A549 (cell line): ENCODE measurements around the gene MITD1. TPM values are rescaled to one million over a fixed set of nuclear protein-coding genes. Genes with fewer than 3 reads are reported as not detected.

Experiments used
- ATAC-seq, 2 experiments: fragments of 200-7000 bp in 1 of 2; fragments of >200 bp in 1 of 2; cut with Nextera tagmentation in 1 of 2; cut with Tn5 transposase in 1 of 2; 3 replicates each; pipeline versions ENCODE4 v1.8.0 to v1.9.1; 2018 to 2020; ENCODE audit warnings: mild to moderate bottlenecking in 1 of 2, moderate library complexity in 1 of 2
- CTCF ChIA-PET: fragments of 300-600 bp; sonication (Branson Sonifier 250); formaldehyde crosslinking; extraction: SDS; loops from one replicate; lab custom pipeline; 2021; ENCODE audit warnings: antibody characterized with exemption, inconsistent platforms; lab: Yijun Ruan, JAX
- POLR2A ChIA-PET: fragments of 350-600 bp; formaldehyde crosslinking; extraction: SDS; loops from one replicate; lab custom pipeline; 2021; ENCODE audit warnings: antibody characterized with exemption, inconsistent platforms; lab: Yijun Ruan, JAX
- DNase-seq, 2 experiments: peaks; one replicate each; pipeline versions ENCODE4 v3.0.0 to v3.0.0-alpha.2; 2011 to 2016; ENCODE audit warnings: low read depth in 1 of 2, low spot score in 1 of 2
- FAIRE-seq: peaks from 2 replicates; lab custom pipeline; 2011; peaks lifted over from hg19 to GRCh38; lab: Jason Lieb, UNC
- H3K27ac ChIP-seq, 2 experiments: fragments of >200 bp; sonication (Bioruptor Twin); formaldehyde crosslinking; 3 replicates each; pipeline ENCODE4 v1.5.1; 2016 to 2017
- H3K4me1 ChIP-seq: fragments of >200 bp; sonication (Bioruptor Twin); formaldehyde crosslinking; 3 replicates; pipeline ENCODE4 v1.6.1; 2016
- H3K4me2 ChIP-seq: fragments of >200 bp; sonication (Bioruptor Twin); formaldehyde crosslinking; 3 replicates; pipeline ENCODE4 v1.6.1; 2016
- H3K4me3 ChIP-seq: fragments of >200 bp; sonication (Bioruptor Twin); formaldehyde crosslinking; 3 replicates; pipeline ENCODE4 v1.5.1; 2016
- H3K9me3 ChIP-seq: fragments of >200 bp; sonication (Bioruptor Twin); formaldehyde crosslinking; 3 replicates; pipeline ENCODE4 v1.6.1; 2016
- BHLHE40 ChIP-seq: IDR thresholded peaks from 2 replicates; pipeline ENCODE4 v1.6.1; 2012; ENCODE audit warnings: low read depth, low read length, inconsistent platforms
- CBX2 ChIP-seq: fragments of 200-600 bp; sonication (generic); IDR thresholded peaks from 2 replicates; pipeline ENCODE4 v1.6.1; 2016; ENCODE audit warnings: low read depth, mild to moderate bottlenecking, borderline replicate concordance
- CEBPB ChIP-seq, 2 experiments: fragments of >200 bp in 1 of 2; sonication (Bioruptor Twin) in 1 of 2; formaldehyde crosslinking in 1 of 2; IDR thresholded peaks; 2 replicates each; pipeline ENCODE4 v1.6.1; 2012 to 2016
- CHD2 ChIP-seq: fragments of 150-350 bp; IDR thresholded peaks from 2 replicates; pipeline ENCODE4 v1.6.1; 2014; ENCODE audit warnings: low read length; ENCODE audit not compliant: partially characterized antibody
- CHD4 ChIP-seq: fragments of 200-600 bp; sonication (generic); IDR thresholded peaks from 2 replicates; pipeline ENCODE4 v1.6.1; 2016; ENCODE audit warnings: antibody characterized with exemption, mild to moderate bottlenecking, borderline replicate concordance
- EP300 ChIP-seq, 2 experiments: fragments of >200 bp; sonication (Bioruptor Twin); formaldehyde crosslinking; IDR thresholded peaks; 2 replicates in 1 of 2; 3 replicates in 1 of 2; pipeline ENCODE4 v1.6.1; 2016 to 2017
- ESRRA ChIP-seq: fragments of 150-350 bp; IDR thresholded peaks from 2 replicates; pipeline ENCODE4 v1.6.1; 2014; ENCODE audit warnings: mild to moderate bottlenecking, low read length, borderline replicate concordance
- FOSL2 ChIP-seq, 2 experiments: fragments of 450-650 bp in 1 of 2; fragments of >200 bp in 1 of 2; sonication (Bioruptor Twin) in 1 of 2; formaldehyde crosslinking; IDR thresholded peaks; 2 replicates each; pipeline versions ENCODE4 v1.5.0 to v1.6.1; 2016 to 2020; ENCODE audit warnings: mild to moderate bottlenecking in 1 of 2, moderate library complexity in 1 of 2
- FOXS1 ChIP-seq: fragments of 250-450 bp; sonication (Bioruptor Pico); IDR thresholded peaks from 2 replicates; pipeline ENCODE4 v1.5.0; 2020; ENCODE audit warnings: mild to moderate bottlenecking, moderate library complexity
- HDAC2 ChIP-seq: fragments of 200-600 bp; sonication (generic); IDR thresholded peaks from 2 replicates; pipeline ENCODE4 v1.6.1; 2016
- HEYL ChIP-seq: fragments of 250-450 bp; sonication (Bioruptor Pico); IDR thresholded peaks from 2 replicates; pipeline ENCODE4 v1.8.0; 2021; ENCODE audit warnings: mild to moderate bottlenecking, moderate library complexity
- JUN ChIP-seq, 2 experiments: fragments of >200 bp; sonication (Bioruptor Twin); formaldehyde crosslinking; IDR thresholded peaks; 2 replicates in 1 of 2; 3 replicates in 1 of 2; pipeline ENCODE4 v1.6.1; 2016 to 2017
- KDM1A ChIP-seq: fragments of 200-600 bp; sonication (generic); IDR thresholded peaks from 2 replicates; pipeline ENCODE4 v1.6.1; 2016; ENCODE audit warnings: low read depth, mild to moderate bottlenecking
- MAFK ChIP-seq: fragments of 450-650 bp; IDR thresholded peaks from 2 replicates; pipeline ENCODE4 v1.6.1; 2014; ENCODE audit not compliant: partially characterized antibody
- MAZ ChIP-seq: fragments of 150-350 bp; IDR thresholded peaks from 2 replicates; pipeline ENCODE4 v1.6.1; 2014; ENCODE audit warnings: antibody characterized with exemption, low read depth, low read length, borderline replicate concordance
- MYC ChIP-seq: IDR thresholded peaks from 2 replicates; pipeline ENCODE4 v1.6.1; 2012; ENCODE audit warnings: mild to moderate bottlenecking, inconsistent platforms, low read length, improper control_type of control experiment, borderline replicate concordance
- PHF8 ChIP-seq: fragments of 200-600 bp; sonication (generic); IDR thresholded peaks from 2 replicates; pipeline ENCODE4 v1.6.1; 2016; ENCODE audit warnings: low read depth, mild to moderate bottlenecking, antibody characterized with exemption, moderate library complexity, borderline replicate concordance
- RFX5 ChIP-seq: fragments of 450-650 bp; IDR thresholded peaks from 2 replicates; pipeline ENCODE4 v1.7.1; 2014; ENCODE audit warnings: antibody characterized with exemption, mild to moderate bottlenecking, moderate library complexity
- RNF2 ChIP-seq: fragments of 200-600 bp; sonication (generic); IDR thresholded peaks from 2 replicates; pipeline ENCODE4 v1.6.1; 2016; ENCODE audit warnings: low read depth, mild to moderate bottlenecking, antibody characterized with exemption, moderate library complexity, borderline replicate concordance
- ZFP36 ChIP-seq: fragments of 450-650 bp; IDR thresholded peaks from 2 replicates; pipeline ENCODE4 v1.6.1; 2014; ENCODE audit warnings: borderline replicate concordance; ENCODE audit not compliant: partially characterized antibody
- ZSCAN20 ChIP-seq: fragments of 250-450 bp; sonication (Bioruptor Pico); IDR thresholded peaks from 2 replicates; pipeline ENCODE4 v1.8.0; 2022; ENCODE audit warnings: mild to moderate bottlenecking, moderate library complexity
- WGBS: methylation state at CpG from one replicate; pipeline ENCODE4 v1.1.6; 2017; ENCODE audit errors: missing lambda C conversion rate; 5-methylcytosine and 5-hydroxymethylcytosine counted together
- polyA plus RNA-seq, 4 experiments: library from polyadenylated mRNA; depleted of rRNA in 3 of 4; stranded (reverse); fragments of >200 nt; fragmentation: RNase III in 1 of 4; extraction: RNeasy Plus Mini Kit Qiagen cat#74134 plus additional on column Dnase treatment in 1 of 4; gene quantifications; 2 replicates in 3 of 4; 3 replicates in 1 of 4; pipeline ENCODE4 v1.2.3, GENCODE V29; 2011 to 2017
- TF ChIP-seq, protein P1 (sequence below): IDR thresholded peaks from 2 replicates; pipeline ENCODE4 v1.6.1; 2012
- TF ChIP-seq, protein P2 (sequence below): IDR thresholded peaks from 2 replicates; pipeline ENCODE4 v1.6.1; 2012; ENCODE audit warnings: low read depth, borderline replicate concordance
- TF ChIP-seq, protein P3 (sequence below): fragments of >200 bp; sonication (Bioruptor Twin); formaldehyde crosslinking; IDR thresholded peaks from 3 replicates; pipeline ENCODE4 v1.6.1; 2016

MITD1 gene
- polyA plus RNA-seq, 2 of the 4 experiments (the other 2 are of a cell fraction), result 33.7 to 37.1 TPM

DNA sequence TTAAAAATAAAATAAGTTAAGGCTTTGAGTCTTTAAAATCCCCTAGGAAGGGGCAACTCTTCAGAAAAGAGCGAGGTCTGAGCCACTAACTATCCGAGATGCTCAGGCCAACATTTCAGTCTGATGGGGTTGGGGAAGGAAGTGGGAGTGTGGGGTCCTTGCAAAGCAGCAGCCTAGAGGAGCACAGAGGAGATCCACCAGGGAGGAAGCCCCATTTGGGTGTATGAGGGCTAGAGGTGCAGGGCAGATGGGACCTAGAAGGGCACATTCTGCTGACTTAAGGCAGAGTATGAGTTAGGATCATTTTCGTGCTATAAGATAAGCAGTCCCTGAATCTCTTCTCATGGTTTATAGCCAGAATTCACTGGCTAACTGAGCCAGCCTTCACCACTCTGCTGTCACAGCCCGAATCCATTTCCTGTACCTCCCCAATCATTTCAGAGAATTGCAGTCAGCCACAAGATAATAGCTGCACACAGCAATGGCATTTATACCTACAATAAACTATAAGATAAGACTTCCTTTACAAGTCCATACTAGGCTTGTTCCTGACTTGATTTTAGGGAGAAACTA, 37.2 kb upstream of the MITD1 start:
- FAIRE-seq, result no peak
- DNase-seq, result no peak
- WGBS, result 90% methylated on average over 4 of the region's 4 CpGs
- no peak overlapping the region for H3K27ac ChIP-seq
- no peak overlapping the region for H3K4me3 ChIP-seq
- no peak overlapping the region for H3K4me2 ChIP-seq
- H3K9me3 ChIP-seq, result no peaks in the 10 kb centered on the region
- no peaks in the 10 kb centered on the region for H3K4me1 ChIP-seq
- TF ChIP-seq FOSL2 (IDR thresholded peaks at IDR 0.05) (no peak), FOSL2 (CRISPR knock-in tag; IDR thresholded peaks at IDR 0.05) (no peak), ESRRA (no peak), CHD2 (no peak)
- TF ChIP-seq, all 56 proteins: peak for 0
- no peak for ATAC-seq
- POLR2A ChIA-PET, result no interaction called here
- CTCF ChIA-PET, result interaction anchor here (0.7 kb wide), 1 partner anchor 1631 kb away, joined by 3 read pairs; no protein-coding TSS in a partner anchor

DNA sequence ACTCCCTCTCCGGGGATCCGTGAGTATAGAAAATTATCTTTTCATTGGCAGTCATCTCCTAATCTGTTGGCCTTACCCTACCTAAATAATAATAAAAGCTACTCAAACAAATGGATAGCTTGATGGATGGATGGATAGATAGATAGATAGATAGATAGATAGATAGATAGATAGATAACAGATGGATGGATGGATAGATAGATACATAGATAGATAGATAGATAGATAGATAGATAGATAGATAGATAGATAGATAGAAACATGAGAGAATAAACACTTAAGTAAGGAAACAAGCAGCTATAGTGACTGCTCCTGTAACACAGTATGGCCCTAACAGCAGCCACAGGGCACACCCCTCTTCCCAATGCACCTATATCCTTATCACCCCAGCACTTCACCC, 35.2 kb upstream of the MITD1 start:
- no peak for TF ChIP-seq KDM1A
- TF ChIP-seq FOXS1 (CRISPR knock-in tag), result no peak
- TF ChIP-seq CBX2, result no peak
- TF ChIP-seq RFX5, result no peak
- TF ChIP-seq, protein P1, sequence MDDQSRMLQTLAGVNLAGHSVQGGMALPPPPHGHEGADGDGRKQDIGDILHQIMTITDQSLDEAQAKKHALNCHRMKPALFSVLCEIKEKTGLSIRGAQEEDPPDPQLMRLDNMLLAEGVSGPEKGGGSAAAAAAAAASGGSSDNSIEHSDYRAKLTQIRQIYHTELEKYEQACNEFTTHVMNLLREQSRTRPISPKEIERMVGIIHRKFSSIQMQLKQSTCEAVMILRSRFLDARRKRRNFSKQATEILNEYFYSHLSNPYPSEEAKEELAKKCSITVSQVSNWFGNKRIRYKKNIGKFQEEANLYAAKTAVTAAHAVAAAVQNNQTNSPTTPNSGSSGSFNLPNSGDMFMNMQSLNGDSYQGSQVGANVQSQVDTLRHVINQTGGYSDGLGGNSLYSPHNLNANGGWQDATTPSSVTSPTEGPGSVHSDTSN, result no peak
- TF ChIP-seq, protein P2, sequence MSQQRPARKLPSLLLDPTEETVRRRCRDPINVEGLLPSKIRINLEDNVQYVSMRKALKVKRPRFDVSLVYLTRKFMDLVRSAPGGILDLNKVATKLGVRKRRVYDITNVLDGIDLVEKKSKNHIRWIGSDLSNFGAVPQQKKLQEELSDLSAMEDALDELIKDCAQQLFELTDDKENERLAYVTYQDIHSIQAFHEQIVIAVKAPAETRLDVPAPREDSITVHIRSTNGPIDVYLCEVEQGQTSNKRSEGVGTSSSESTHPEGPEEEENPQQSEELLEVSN, result no peak
- no peak for TF ChIP-seq CHD4
- TF ChIP-seq RNF2, result no peak
- TF ChIP-seq, all 56 proteins: peak for 0
- Histone ChIP-seq H3K9me3 (no peaks in the 10 kb centered on the region), H3K27ac (no peak overlapping the region), H3K4me2 (no peak overlapping the region), H3K4me3 (no peak overlapping the region), H3K4me1 (no peaks in the 10 kb centered on the region)
- whole genome bisulfite sequencing, result 85% methylated on average over 2 of the region's 2 CpGs
- FAIRE-seq, result no peak
- ATAC-seq, result no peak
- no peak for DNase-seq
- ChIA-PET POLR2A (no interaction called here), CTCF (no interaction called here)

DNA sequence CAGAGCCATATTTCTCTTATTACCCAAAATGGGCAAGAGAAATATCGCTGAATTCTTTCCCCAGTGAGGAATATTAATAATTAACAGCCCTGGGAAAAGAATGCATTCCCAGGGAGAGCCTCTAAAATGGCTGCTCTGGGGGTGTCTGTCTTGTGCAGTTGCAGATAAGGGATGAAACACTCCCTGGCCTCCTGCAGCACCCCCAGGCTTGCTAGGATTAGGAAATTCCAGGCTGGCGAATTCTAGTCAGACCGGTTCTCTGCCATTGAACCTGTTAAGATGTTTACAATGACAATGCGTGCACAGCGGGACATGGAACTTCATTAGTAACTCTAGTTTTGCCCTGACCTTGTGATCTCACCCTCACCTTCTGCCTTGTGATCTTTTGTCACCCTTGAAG, 24.6 kb upstream of the MITD1 start:
- POLR2A ChIA-PET, result no interaction called here
- no peak for ATAC-seq

DNA sequence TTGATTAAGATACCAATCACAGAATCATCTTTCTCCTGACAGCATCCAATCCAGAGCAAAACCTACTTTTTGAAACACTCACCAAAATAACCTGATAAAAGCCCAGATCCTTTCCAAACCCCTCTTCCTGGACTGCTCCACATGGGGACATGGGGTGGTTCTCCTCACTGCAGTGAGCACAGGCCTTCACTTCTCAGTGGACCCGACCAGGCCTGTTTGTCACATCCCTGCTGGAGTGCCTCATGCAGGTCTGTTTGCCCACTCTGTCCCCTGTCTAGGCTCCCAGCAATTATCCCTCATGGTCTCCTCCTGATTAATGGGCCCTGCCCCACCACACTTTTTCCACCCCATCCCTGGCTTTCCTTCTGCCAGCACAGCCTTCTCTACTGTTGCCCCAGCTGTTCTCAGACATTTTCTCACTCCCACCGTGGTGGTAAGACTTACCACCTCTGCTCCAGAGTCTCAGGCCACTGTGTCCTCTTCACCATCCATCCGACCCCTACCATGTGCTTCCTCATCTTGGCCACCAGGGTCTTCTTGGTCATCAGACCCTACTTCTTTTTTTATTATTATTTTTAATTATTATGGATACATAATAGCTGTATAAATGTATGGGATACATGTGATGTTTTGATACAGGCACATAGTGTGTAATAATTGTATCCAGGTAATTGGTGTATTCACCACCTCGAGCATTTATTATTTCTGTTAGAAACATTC, 21.3 kb upstream of the MITD1 start:
- Histone ChIP-seq H3K27ac (no peak overlapping the region), H3K4me2 (no peak overlapping the region), H3K9me3 (no peaks in the 10 kb centered on the region), H3K4me3 (no peak overlapping the region), H3K4me1 (peaks cover 9% of the 10 kb centered on the region; the same call in 2 of the 3 replicates)
- peak in 1 of 2 experiments; percentile 57; a peak in 3 of 6 replicates for ATAC-seq
- WGBS, result 78% methylated on average over 4 of the region's 4 CpGs
- DNase-seq, result no peak
- CTCF ChIA-PET, result no interaction called here
- no peak for FAIRE-seq
- POLR2A ChIA-PET, result no interaction called here
- TF ChIP-seq ZSCAN20 (CRISPR knock-in tag) (no peak), CHD2 (no peak), JUN (IDR thresholded peaks at IDR 0.05) (no peak), RNF2 (no peak), ZFP36 (no peak), ESRRA (no peak), HEYL (no peak), MAFK (no peak), MYC (no peak), MAZ (no peak), CEBPB (IDR thresholded peaks at IDR 0.05) (no peak), RFX5 (no peak), HDAC2 (no peak), BHLHE40 (no peak), CBX2 (no peak), EP300 (IDR thresholded peaks at IDR 0.05) (no peak)
- TF ChIP-seq, protein P3, sequence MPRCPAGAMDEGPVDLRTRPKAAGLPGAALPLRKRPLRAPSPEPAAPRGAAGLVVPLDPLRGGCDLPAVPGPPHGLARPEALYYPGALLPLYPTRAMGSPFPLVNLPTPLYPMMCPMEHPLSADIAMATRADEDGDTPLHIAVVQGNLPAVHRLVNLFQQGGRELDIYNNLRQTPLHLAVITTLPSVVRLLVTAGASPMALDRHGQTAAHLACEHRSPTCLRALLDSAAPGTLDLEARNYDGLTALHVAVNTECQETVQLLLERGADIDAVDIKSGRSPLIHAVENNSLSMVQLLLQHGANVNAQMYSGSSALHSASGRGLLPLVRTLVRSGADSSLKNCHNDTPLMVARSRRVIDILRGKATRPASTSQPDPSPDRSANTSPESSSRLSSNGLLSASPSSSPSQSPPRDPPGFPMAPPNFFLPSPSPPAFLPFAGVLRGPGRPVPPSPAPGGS, result no peak

More for the DNA sequence above, 24.6 kb upstream of the MITD1 start:
- TF ChIP-seq MAFK (no peak), PHF8 (no peak), FOXS1 (CRISPR knock-in tag) (no peak)
- TF ChIP-seq, protein P2, result no peak
- no peaks in the 10 kb centered on the region for H3K9me3 ChIP-seq
- FAIRE-seq (no peak), DNase-seq (peak in 1 of 2 experiments; percentile 15)
- no peak overlapping the region for H3K4me3 ChIP-seq
- 74% methylated on average over 5 of the region's 5 CpGs for WGBS
- H3K27ac ChIP-seq, result peak overlapping the region in 1 of 2 experiments; percentile 27; a peak in 1 of 6 replicates
- 0 out of 3 replicates have a peak overlapping the region, but pooled peaks have one; percentile 41 for H3K4me2 ChIP-seq
- CTCF ChIA-PET, result interaction anchor here (1.5 kb wide), 1 partner anchor 9 kb away, joined by 3 read pairs; no protein-coding TSS in a partner anchor
- H3K4me1 ChIP-seq, result peaks cover 9% of the 10 kb centered on the region; the same call in 2 of the 3 replicates
